Smooth muscle cell (in vitro differentiated cells): Measurements from ENCODE around the gene OBSCN. TPM values are rescaled to one million over a fixed set of nuclear protein-coding genes. Genes with fewer than 3 reads are reported as not detected.

ENCODE experiments used
- DNase-seq: peaks from one replicate; lab custom pipeline; 2025; ENCODE audit not compliant: unreplicated experiment; lab: John Stamatoyannopoulos, UW
- H2AFZ ChIP-seq: fragments of 200-600 bp; sonication (generic); 2 replicates; pipeline ENCODE4 v1.6.0; 2016; ENCODE audit warnings: antibody characterized with exemption, low read depth, mild to moderate bottlenecking
- H3F3A ChIP-seq: fragments of 200-600 bp; sonication (generic); 2 replicates; pipeline ENCODE4 v1.6.0; 2017; ENCODE audit warnings: antibody characterized with exemption, low read depth
- H3K27ac ChIP-seq: fragments of 200-600 bp; sonication (generic); 2 replicates; pipeline ENCODE4 v1.5.1; 2016; ENCODE audit warnings: low read depth, mild to moderate bottlenecking
- H3K27me3 ChIP-seq: fragments of 200-600 bp; sonication (generic); 2 replicates; pipeline ENCODE4 v1.6.1; 2016; ENCODE audit warnings: low read depth, mild to moderate bottlenecking
- H3K36me3 ChIP-seq: fragments of 200-600 bp; sonication (generic); 2 replicates; pipeline ENCODE4 v1.5.1; 2016; ENCODE audit warnings: low read depth
- H3K4me1 ChIP-seq: fragments of 200-600 bp; sonication (generic); 2 replicates; pipeline ENCODE4 v1.5.1; 2016; ENCODE audit warnings: low read depth
- H3K4me2 ChIP-seq: fragments of 200-600 bp; sonication (generic); 2 replicates; pipeline ENCODE4 v1.6.0; 2016; ENCODE audit warnings: mild to moderate bottlenecking
- H3K4me3 ChIP-seq: fragments of 200-600 bp; sonication (generic); 2 replicates; pipeline ENCODE4 v1.5.1; 2016; ENCODE audit warnings: mild to moderate bottlenecking
- H3K79me2 ChIP-seq: fragments of 200-600 bp; sonication (generic); 2 replicates; pipeline ENCODE4 v1.6.0; 2016; ENCODE audit warnings: low read depth, mild to moderate bottlenecking
- H3K9ac ChIP-seq: fragments of 200-600 bp; sonication (generic); 2 replicates; pipeline ENCODE4 v1.6.0; 2016; ENCODE audit warnings: low read depth
- H3K9me3 ChIP-seq: fragments of 200-600 bp; sonication (generic); replicated peaks from 2 replicates; pipeline ENCODE4 v1.5.1; 2016; ENCODE audit warnings: low read depth
- H4K20me1 ChIP-seq: fragments of 200-600 bp; sonication (generic); 2 replicates; pipeline ENCODE4 v1.6.0; 2016; ENCODE audit warnings: low read depth
- CTCF ChIP-seq: fragments of 200-600 bp; sonication (generic); IDR thresholded peaks from 2 replicates; pipeline ENCODE4 v1.5.1; 2017; ENCODE audit warnings: borderline replicate concordance, mild to moderate bottlenecking, antibody characterized with exemption; ENCODE audit not compliant: insufficient read depth, poor library complexity, severe bottlenecking
- WGBS: methylation state at CpG from one replicate; pipeline ENCODE4 v1.1.7; 2016; ENCODE audit warnings: low lambda C conversion rate; 5-methylcytosine and 5-hydroxymethylcytosine counted together
- polyA plus RNA-seq: library from polyadenylated mRNA; unstranded; fragments of >200 nt; fragmentation: Nextera tagmentation; extraction: Ambion mirVana; gene quantifications from 2 replicates; pipeline ENCODE4 v1.2.1, GENCODE V29; 2016
- total RNA-seq: library from RNA; depleted of rRNA; stranded (reverse); fragments of >200 nt; gene quantifications from 2 replicates; pipeline ENCODE4 v1.2.3, GENCODE V29; 2014

OBSCN gene
- total and polyA plus RNA-seq, 2 experiments from 2014 or later = 3.8 to 10.6 TPM

GRCh38 chr1:228334954-228335353, 127.1 kb downstream of the OBSCN start:
- 93% methylated on average over 10 of the region's 18 CpGs for WGBS

GRCh38 chr1:228335406-228336307, 127.8 kb downstream of the OBSCN start:
- TF ChIP-seq CTCF = no peak
- Histone ChIP-seq H4K20me1 (no peaks in the 10 kb centered on the region), H3K4me3 (no peak overlapping the region), H3K9me3 (no peaks in the 10 kb centered on the region), H3K4me1 (no peaks in the 10 kb centered on the region), H2AFZ (no peak overlapping the region), H3K9ac (no peak overlapping the region), H3K27ac (no peak overlapping the region), H3F3A (no peaks in the 10 kb centered on the region), H3K36me3 (no peaks in the 10 kb centered on the region), H3K27me3 (no peaks in the 10 kb centered on the region), H3K4me2 (no peak overlapping the region), H3K79me2 (no peaks in the 10 kb centered on the region)
- WGBS = 95% methylated on average over 15 of the region's 15 CpGs
- no peak for DNase-seq

More at GRCh38 chr1:228334954-228335353, 127.1 kb downstream of the OBSCN start:
- Histone ChIP-seq H3K79me2 (no peaks in the 10 kb centered on the region), H3K9me3 (no peaks in the 10 kb centered on the region), H3K9ac (no peak overlapping the region), H4K20me1 (no peaks in the 10 kb centered on the region), H3K27me3 (no peaks in the 10 kb centered on the region), H3K4me2 (no peak overlapping the region), H3K27ac (no peak overlapping the region), H3K4me3 (no peak overlapping the region), H3K4me1 (no peaks in the 10 kb centered on the region), H2AFZ (no peak overlapping the region), H3K36me3 (no peaks in the 10 kb centered on the region), H3F3A (no peaks in the 10 kb centered on the region)
- no peak for DNase-seq
- no peak for TF ChIP-seq CTCF

GRCh38 chr1:228336308-228337030, 128.6 kb downstream of the OBSCN start:
- H3K36me3 ChIP-seq = no peaks in the 10 kb centered on the region
- no peak for TF ChIP-seq CTCF
- H3K9me3 ChIP-seq = no peaks in the 10 kb centered on the region
- no peaks in the 10 kb centered on the region for H3F3A ChIP-seq
- DNase-seq = no peak
- no peaks in the 10 kb centered on the region for H4K20me1 ChIP-seq
- 94% methylated on average over 18 of the region's 18 CpGs for WGBS
- no peak overlapping the region for H3K4me2 ChIP-seq
- H3K4me1 ChIP-seq = no peaks in the 10 kb centered on the region
- H3K79me2 ChIP-seq = no peaks in the 10 kb centered on the region
- no peak overlapping the region for H3K27ac ChIP-seq
- no peak overlapping the region for H3K4me3 ChIP-seq
- H3K27me3 ChIP-seq = no peaks in the 10 kb centered on the region
- no peak overlapping the region for H3K9ac ChIP-seq
- no peak overlapping the region for H2AFZ ChIP-seq
